ENCODE data around the gene NFASC.

DNA sequence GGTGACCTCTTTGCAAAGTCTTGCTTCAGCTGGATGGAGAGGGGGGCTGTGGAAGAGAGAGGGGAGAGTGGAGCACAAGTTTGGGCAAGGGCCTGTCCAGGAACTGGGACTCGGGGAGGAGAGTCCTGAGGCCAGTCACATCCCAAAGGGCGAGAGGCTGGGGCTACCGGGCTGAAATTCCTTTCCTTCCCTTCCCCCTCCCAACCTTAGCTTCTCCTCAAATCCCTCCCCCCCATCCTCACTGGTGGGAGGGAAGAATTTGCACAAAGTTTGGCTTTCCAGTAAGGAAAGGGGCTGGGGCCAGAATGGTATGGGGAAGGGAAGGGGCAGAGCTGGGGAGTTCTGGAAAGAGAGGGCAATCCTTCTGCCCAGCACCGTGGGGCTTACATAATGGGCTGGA lies 173.2 kb downstream of the NFASC start:
- TF ChIP-seq POLR2A (IDR thresholded peaks at IDR 0.05) = no peak
- no peak for TF ChIP-seq POLR2AphosphoS5 (IDR thresholded peaks at IDR 0.05)
- TF ChIP-seq, protein P1, sequence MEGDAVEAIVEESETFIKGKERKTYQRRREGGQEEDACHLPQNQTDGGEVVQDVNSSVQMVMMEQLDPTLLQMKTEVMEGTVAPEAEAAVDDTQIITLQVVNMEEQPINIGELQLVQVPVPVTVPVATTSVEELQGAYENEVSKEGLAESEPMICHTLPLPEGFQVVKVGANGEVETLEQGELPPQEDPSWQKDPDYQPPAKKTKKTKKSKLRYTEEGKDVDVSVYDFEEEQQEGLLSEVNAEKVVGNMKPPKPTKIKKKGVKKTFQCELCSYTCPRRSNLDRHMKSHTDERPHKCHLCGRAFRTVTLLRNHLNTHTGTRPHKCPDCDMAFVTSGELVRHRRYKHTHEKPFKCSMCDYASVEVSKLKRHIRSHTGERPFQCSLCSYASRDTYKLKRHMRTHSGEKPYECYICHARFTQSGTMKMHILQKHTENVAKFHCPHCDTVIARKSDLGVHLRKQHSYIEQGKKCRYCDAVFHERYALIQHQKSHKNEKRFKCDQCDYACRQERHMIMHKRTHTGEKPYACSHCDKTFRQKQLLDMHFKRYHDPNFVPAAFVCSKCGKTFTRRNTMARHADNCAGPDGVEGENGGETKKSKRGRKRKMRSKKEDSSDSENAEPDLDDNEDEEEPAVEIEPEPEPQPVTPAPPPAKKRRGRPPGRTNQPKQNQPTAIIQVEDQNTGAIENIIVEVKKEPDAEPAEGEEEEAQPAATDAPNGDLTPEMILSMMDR (IDR thresholded peaks at IDR 0.05) = no peak

All from sigmoid colon (tissue), 4 donors.